ENCODE data around the gene DOCK4.
A peak's percentile ranks its signal among the peaks of the same experiment; 100 is the strongest.

DOCK4 gene

GRCh38 chr7:111863269-111863668, 342.9 kb downstream of the DOCK4 start:
- DNase-seq (ENCODE audit: low spot score) (no peak), FAIRE-seq (no peak)

DNA sequence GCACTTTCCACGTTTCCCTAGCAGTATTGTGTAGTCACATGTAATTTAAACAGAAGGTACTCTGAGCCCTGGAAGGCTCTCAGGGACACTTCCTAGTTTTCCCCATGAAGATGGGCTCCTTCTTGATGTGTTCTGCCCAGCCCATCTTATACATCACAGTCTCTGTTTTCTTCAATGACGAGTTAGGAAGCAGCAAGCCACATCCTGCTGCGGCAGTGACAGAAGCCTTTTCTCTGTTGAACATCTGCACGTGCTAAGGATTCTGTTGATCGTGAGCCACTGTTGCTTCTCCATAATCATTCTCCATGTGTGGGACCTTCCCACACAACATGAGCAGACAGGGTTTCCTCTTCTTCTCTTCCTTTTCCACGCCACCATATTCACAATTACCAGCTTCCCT, 346.0 kb downstream of the DOCK4 start:
- FAIRE-seq (no peak), DNase-seq (ENCODE audit: low spot score) (no peak)

GRCh38 chr7:111858331-111858730, 347.9 kb downstream of the DOCK4 start:
- FAIRE-seq (no peak), DNase-seq (ENCODE audit: low spot score) (no peak)

DNA sequence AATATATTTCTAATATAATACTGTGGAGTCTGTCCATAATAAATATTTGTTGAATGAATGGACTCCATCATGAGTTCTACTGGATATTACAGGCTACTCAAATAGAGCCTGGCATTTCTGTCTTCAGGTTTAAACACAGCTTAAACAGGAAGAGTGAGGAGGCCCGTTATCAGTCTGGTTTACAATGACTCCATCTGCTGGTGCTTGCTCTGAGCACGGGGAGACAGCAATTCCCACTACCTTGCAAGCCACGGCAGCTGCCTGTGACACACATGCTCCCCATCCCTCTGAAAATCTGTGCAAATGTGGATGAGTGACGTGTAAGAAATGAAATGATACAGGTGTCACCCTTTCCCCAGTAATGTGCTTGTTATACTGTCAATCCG, 350.4 kb downstream of the DOCK4 start:
- DNase-seq (ENCODE audit: low spot score) (no peak), FAIRE-seq (no peak)

DNA sequence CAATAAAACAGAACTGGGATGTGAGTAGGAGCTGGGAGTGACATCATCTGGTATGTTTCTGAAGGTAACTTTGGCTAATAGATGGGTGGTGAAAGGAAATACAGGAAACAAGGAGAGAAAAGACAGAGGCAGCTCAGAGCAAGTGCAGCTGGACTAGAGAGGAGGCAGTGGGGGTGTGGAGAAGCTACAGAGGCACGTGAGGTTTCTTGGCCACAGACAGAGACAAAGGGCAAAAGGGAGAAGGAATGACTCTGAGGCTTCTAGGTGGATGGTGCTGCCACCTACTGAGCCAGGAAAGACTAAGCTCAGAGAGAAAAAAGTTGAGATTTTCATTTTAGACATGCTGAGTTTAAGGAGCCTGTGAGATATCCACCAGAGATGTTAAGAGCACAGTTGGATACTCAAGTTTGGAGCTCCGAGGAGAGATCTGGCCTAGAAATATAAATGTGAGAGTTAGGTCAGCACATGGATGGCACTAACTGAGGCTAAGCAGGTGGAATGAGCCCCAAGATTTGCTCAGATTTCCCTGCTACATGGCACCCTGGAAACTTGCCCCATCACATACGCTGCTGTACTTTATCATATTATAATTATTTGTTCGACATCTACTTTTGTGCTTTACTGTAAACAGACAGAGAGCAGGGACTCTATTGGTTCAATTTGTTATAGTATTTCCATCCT, 350.9 kb downstream of the DOCK4 start:
- DNase-seq (ENCODE audit: low spot score) (peak; percentile 38), FAIRE-seq (no peak)

DNA sequence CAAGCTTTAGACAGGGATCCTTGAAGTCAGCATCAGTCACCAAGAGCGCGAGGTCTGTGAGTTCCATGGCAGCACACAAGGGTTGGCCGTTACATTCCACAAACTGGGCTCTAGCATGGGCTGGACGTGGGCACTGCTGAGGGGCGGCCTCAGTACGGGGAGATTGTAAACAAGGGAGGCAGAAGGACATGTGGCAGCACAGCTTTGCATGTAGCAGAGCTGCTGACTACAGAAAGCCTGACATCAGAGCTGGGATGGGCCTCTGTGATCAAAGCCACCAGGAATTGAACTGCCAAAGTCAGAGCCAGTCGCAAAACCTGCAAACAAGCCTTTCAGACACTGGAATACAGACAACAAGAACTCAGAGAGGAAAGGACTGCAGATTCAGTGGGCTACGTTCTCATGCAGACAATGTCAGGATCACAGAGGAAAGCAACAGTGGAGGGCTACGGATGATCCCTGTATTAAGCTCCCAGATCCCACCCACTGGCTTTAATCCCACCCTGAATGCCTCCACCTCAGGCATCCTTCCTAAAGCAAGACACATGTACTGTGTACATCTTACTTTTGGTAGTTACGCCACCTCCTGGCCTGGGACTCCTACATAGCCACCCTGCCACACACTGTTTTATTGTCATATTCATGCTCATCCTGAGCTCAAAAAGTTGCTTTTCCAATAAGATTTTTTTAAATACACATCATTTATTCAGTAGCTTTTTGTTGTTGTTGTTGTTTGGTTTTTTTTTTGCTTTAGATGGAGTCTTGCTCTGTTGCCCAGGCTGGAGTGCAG, 352.8 kb downstream of the DOCK4 start:
- FAIRE-seq: no peak
- DNase-seq (ENCODE audit: low spot score): no peak

GRCh38 chr7:111852081-111852480, 354.1 kb downstream of the DOCK4 start:
- no peak for DNase-seq (ENCODE audit: low spot score)
- no peak for FAIRE-seq

DNA sequence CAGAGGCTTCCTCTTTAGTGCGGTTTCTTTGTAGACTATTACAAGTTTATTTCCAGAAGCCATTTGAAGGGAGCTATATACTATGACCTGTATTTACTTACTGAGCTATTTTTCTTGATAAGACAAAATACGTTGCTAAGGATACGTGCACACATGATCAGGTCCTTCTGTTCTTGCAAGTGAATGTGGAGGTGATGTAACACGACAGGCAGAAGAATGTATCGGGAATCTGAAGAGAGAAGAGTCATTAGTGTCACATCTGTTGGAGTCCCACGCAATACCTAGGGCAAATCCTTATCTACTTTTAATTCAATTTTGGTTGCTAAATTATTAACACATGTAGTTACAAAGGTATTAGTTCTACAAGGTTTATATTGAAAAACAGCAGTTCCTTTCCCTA, 359.3 kb downstream of the DOCK4 start:
- FAIRE-seq (no peak), DNase-seq (ENCODE audit: low spot score) (no peak)

GRCh38 chr7:111845853-111846252, 360.3 kb downstream of the DOCK4 start:
- DNase-seq (ENCODE audit: low spot score) (no peak), FAIRE-seq (no peak)

GRCh38 chr7:111844904-111845671, 361.1 kb downstream of the DOCK4 start:
- FAIRE-seq (no peak), DNase-seq (ENCODE audit: low spot score) (no peak)

GRCh38 chr7:111842491-111842890, 363.7 kb downstream of the DOCK4 start:
- FAIRE-seq (no peak), DNase-seq (ENCODE audit: low spot score) (no peak)

DNA sequence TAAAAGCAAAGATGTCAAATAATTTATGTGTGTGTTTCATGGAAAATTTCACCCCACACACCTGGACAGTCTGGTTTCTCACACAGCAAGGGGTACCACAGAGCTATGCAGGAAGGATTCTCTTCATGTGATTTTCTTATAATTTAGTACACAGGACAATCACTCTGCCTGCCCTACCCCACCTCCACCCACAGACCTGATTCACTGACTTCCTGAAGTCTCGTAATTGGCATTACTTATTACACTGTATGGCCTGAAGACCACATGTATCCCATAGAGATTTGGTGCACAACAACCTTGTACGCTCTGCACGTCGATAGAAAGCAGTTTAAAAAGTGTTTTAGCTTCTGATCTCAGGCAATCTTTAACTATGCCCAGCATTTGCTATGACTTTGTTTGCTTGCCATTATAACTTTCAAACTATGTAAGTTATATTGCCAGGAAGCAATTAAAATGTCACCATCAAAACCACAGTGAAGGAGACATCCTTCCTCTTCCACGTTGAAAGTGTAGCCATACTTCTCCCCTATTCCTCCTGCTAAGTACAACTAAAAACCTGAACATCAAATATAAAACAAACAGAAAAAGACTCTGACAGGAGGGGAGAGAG, 364.5 kb downstream of the DOCK4 start:
- no peak for DNase-seq (ENCODE audit: low spot score)
- no peak for FAIRE-seq

- no peak for DNase-seq (ENCODE audit: low spot score)
- no peak for FAIRE-seq
These were observed 365.7 kb downstream of the DOCK4 start for GRCh38 chr7:111840528-111840927.

GRCh38 chr7:111839261-111839660, 366.9 kb downstream of the DOCK4 start:
- FAIRE-seq: no peak

GRCh38 chr7:111836592-111836991, 369.6 kb downstream of the DOCK4 start:
- no peak for FAIRE-seq
- no peak for DNase-seq (ENCODE audit: low spot score)

More at GRCh38 chr7:111839261-111839660, 366.9 kb downstream of the DOCK4 start:
- DNase-seq (ENCODE audit: low spot score): no peak

DNA sequence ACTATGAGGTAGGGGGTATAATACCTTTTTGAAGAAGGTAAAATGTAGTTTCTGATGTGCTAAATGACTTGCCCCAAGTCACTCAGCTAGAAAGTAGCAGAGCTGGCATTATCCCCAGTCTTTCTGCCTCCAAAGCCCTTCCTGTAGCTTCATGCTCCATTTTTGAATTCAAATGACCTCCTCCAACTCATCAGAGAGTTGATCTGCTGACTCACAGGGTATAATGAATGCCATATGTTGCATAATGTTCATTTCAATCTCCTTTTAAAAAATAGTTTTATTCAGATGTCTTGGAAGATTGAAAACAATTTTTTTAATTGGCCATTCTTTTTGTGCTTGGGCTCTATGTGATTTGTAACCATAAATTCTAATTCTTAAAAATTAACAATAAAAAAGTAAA, 371.1 kb downstream of the DOCK4 start:
- FAIRE-seq (peak; percentile 54), DNase-seq (ENCODE audit: low spot score) (no peak)

DNA sequence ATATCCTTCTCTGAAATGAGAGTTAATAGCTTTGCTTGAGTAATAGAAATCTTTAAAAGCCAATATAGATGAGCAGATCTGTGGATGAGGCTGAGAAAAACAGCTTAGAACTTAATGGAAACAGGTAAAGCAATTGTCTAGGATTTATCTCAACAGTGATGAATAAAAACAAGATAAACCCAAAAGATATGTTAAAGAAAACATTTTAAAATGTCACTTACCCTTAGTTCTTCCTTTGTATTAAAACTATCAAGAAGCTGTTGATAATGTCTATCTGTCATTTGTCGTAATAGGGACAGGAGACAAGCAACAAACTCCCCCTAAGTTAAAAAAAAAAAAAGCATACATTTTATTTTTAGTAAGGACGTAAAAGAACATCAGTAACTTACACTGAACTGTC, 371.8 kb downstream of the DOCK4 start:
- FAIRE-seq (no peak), DNase-seq (ENCODE audit: low spot score) (no peak)

- no peak for FAIRE-seq
- DNase-seq (ENCODE audit: low spot score): no peak
These were observed 372.7 kb downstream of the DOCK4 start for GRCh38 chr7:111833466-111833865.

GRCh38 chr7:111832174-111832573, 374.0 kb downstream of the DOCK4 start:
- DNase-seq (ENCODE audit: low spot score): no peak
- FAIRE-seq: no peak

- no peak for FAIRE-seq
- no peak for DNase-seq (ENCODE audit: low spot score)
These were observed 377.0 kb downstream of the DOCK4 start for GRCh38 chr7:111829221-111829620.

- DNase-seq (ENCODE audit: low spot score) (peak; percentile 31), FAIRE-seq (peak; percentile 17)
These were observed 378.2 kb downstream of the DOCK4 start for GRCh38 chr7:111827863-111828504.

Measured in RCC 7860 (cell line).